GM12878 (cell line): ENCODE measurements around the gene PLEKHD1. TPM values are rescaled to one million over a fixed set of nuclear protein-coding genes. Genes with fewer than 3 reads are reported as not detected.

Experiments used
- ATAC-seq: fragments of 200-7000 bp; cut with Tn5 transposase; 3 replicates; pipeline ENCODE4 v1.9.1; 2020; ENCODE audit warnings: mild to moderate bottlenecking, moderate library complexity
- BruUV-seq: library from RNA; stranded (reverse); fragments of 400-500 nt; replicated peaks from 2 replicates; lab custom pipeline; 2021; lab: Mats Ljungman, UMichigan
- CTCF ChIA-PET: fragments of 300-600 bp; sonication (Branson Sonifier 250); formaldehyde crosslinking; extraction: SDS; loops from one replicate; lab custom pipeline; 2021; ENCODE audit warnings: inconsistent platforms; lab: Yijun Ruan, JAX
- POLR2A ChIA-PET: fragments of 350-600 bp; formaldehyde crosslinking; extraction: SDS; loops from one replicate; lab custom pipeline; 2021; ENCODE audit warnings: inconsistent platforms; lab: Charles Lee
- RAD21 ChIA-PET: fragments of 300-600 bp; sonication (Branson Sonifier 250); formaldehyde crosslinking; loops from one replicate; lab custom pipeline; 2023; ENCODE audit warnings: antibody characterized with exemption; ENCODE audit not compliant: unreplicated experiment; lab: Charles Lee
- SMC1A ChIA-PET: fragments of 300-600 bp; sonication (Branson Sonifier 250); formaldehyde crosslinking; loops from one replicate; lab custom pipeline; 2023; ENCODE audit not compliant: unreplicated experiment, uncharacterized antibody; lab: Charles Lee
- DNase-seq: peaks from one replicate; pipeline ENCODE4 v3.0.0-alpha.2; 2011; ENCODE audit warnings: low read depth, low spot score
- FAIRE-seq: peaks from 3 replicates; lab custom pipeline; 2011; peaks lifted over from hg19 to GRCh38; lab: Jason Lieb, UNC
- H2AFZ ChIP-seq: 2 replicates; pipeline ENCODE4 v1.6.0; 2011; ENCODE audit warnings: low read depth, low read length, control low read depth; ENCODE audit not compliant: control insufficient read depth
- H3K27ac ChIP-seq: 2 replicates; pipeline ENCODE4 v1.5.1; 2011; ENCODE audit warnings: control low read depth; ENCODE audit not compliant: control insufficient read depth, insufficient read depth
- H3K27me3 ChIP-seq, 2 experiments: replicated peaks in 1 of 2; 2 replicates each; pipeline versions ENCODE4 v1.6.0 to v1.6.1; 2011; ENCODE audit warnings: low read length in 1 of 2; ENCODE audit not compliant: control insufficient read depth in 2 of 2, insufficient read depth in 2 of 2
- H3K36me3 ChIP-seq, 2 experiments: 2 replicates each; pipeline ENCODE4 v1.5.1; 2011; ENCODE audit warnings: low read length in 1 of 2; ENCODE audit not compliant: control insufficient read depth in 2 of 2, insufficient read depth in 2 of 2
- H3K4me1 ChIP-seq: 2 replicates; pipeline ENCODE4 v1.6.1; 2011; ENCODE audit warnings: mild to moderate bottlenecking, low read length, moderate library complexity, mixed read lengths; ENCODE audit not compliant: control insufficient read depth, insufficient read depth
- H3K4me2 ChIP-seq: 2 replicates; pipeline ENCODE4 v1.6.0; 2011; ENCODE audit warnings: control low read depth; ENCODE audit not compliant: control insufficient read depth, insufficient read depth
- H3K4me3 ChIP-seq: fragments of 200-600 bp; sonication (generic); 2 replicates; pipeline ENCODE4 v1.5.1; 2016
- H3K79me2 ChIP-seq: 2 replicates; pipeline ENCODE4 v1.6.0; 2011; ENCODE audit warnings: low read length; ENCODE audit not compliant: control insufficient read depth, insufficient read depth
- H3K9ac ChIP-seq: 2 replicates; pipeline ENCODE4 v1.8.0; 2011; ENCODE audit warnings: low read length, control low read depth, mixed read lengths; ENCODE audit not compliant: control insufficient read depth, insufficient read depth
- H3K9me3 ChIP-seq: replicated peaks from 3 replicates; pipeline ENCODE4 v1.5.1; 2011; ENCODE audit warnings: mild to moderate bottlenecking, low read length; ENCODE audit not compliant: control insufficient read depth, insufficient read depth
- H4K20me1 ChIP-seq: 2 replicates; pipeline ENCODE4 v1.6.0; 2011; ENCODE audit not compliant: control insufficient read depth, insufficient read depth
- MLLT1 ChIP-seq: fragments of 450-650 bp; IDR thresholded peaks from 2 replicates; pipeline ENCODE4 v1.6.1; 2016; ENCODE audit warnings: mild to moderate bottlenecking
- REST ChIP-seq: IDR thresholded peaks from 2 replicates; pipeline ENCODE4 v1.6.1; 2012; ENCODE audit warnings: mild to moderate bottlenecking, low read depth, low read length
- USF2 ChIP-seq: IDR thresholded peaks from 2 replicates; pipeline ENCODE4 v1.6.1; 2011; ENCODE audit warnings: low read depth, low read length, improper control_type of control experiment, borderline replicate concordance
- WGBS: methylation state at CpG from one replicate; pipeline ENCODE4 v1.1.6; 2016; ENCODE audit warnings: low lambda C conversion rate; ENCODE audit not compliant: insufficient replicate concordance, insufficient coverage; ENCODE audit errors: missing lambda C conversion rate; 5-methylcytosine and 5-hydroxymethylcytosine counted together
- in situ Hi-C: fragments of 300-500 bp; cut with MboI; formaldehyde crosslinking; loops from 9 replicates; pipeline ENCODE4 v1.14.3; 2018; ENCODE audit warnings: mixed read lengths
- intact Hi-C: fragments of 100-400 bp; cut with micrococcal nuclease; formaldehyde crosslinking; loops from one replicate; pipeline ENCODE4 v1.14.2; 2022; ENCODE audit not compliant: unreplicated experiment
- polyA plus RNA-seq, 11 experiments: library from polyadenylated mRNA; depleted of rRNA in 4 of 11; unstranded in 6 of 11; stranded (reverse) in 5 of 11; fragments of >200 nt; fragmentation: Nextera tagmentation in 4 of 11; fragmentation: Illumina TruSeq in 1 of 11; extraction: Ambion mirVana in 4 of 11; extraction: Trizol in 1 of 11; gene quantifications; 1 replicate in 1 of 11; 2 replicates in 10 of 11; pipeline versions ENCODE4 v1.2.1 to v1.2.3, GENCODE V29; 2011 to 2016; ENCODE audit warnings: inconsistent platforms in 2 of 11, missing spikeins in 2 of 11, low read depth in 1 of 11
- total RNA-seq, 4 experiments: library from RNA; depleted of rRNA in 3 of 4; stranded (reverse); fragments of >200 nt in 3 of 4; fragmentation: Illumina TruSeq in 1 of 4; extraction: Trizol in 1 of 4; gene quantifications; 2 replicates each; pipeline versions ENCODE4 v1.2.1 to v1.2.3, GENCODE V29; 2013 to 2021

PLEKHD1 gene
- total and polyA plus RNA-seq, 10 of the 15 experiments (the other 5 are each of a cell fraction or from before 2014, with no cell fraction given) = 0.01 to 0.08 (median 0.04) TPM; not detected in 6

- POLR2A ChIA-PET = no interaction called here
- WGBS = 48% methylated on average over 5 of the region's 5 CpGs
- no peak for FAIRE-seq
- ATAC-seq = no peak
- in situ Hi-C loops = no loop called here
- no peaks in the 10 kb centered on the region for H3K36me3 ChIP-seq
- H3K9ac ChIP-seq = no peak overlapping the region
- no TSS peak for BruUV-seq
- CTCF ChIA-PET = interaction anchor here (1.1 kb wide), 1 partner anchor 106 kb away, joined by 5 read pairs; no protein-coding TSS in a partner anchor
- SMC1A ChIA-PET = interaction anchor here (0.7 to 0.8 kb wide), 2 partner anchors 127 to 237 kb away, joined by 3 read pairs; no protein-coding TSS in a partner anchor
- no peak overlapping the region for H3K4me3 ChIP-seq
- H2AFZ ChIP-seq = no peak overlapping the region
- intact Hi-C loops = loop anchor here (10.0 kb wide), 1 partner anchor 95 kb away; the partner anchor contains the start of gene CCDC177
- RAD21 ChIA-PET = no interaction called here
- H3K27ac ChIP-seq = no peak overlapping the region
- no peaks in the 10 kb centered on the region for H3K79me2 ChIP-seq
- H4K20me1 ChIP-seq = no peaks in the 10 kb centered on the region
- no peak for DNase-seq
- H3K9me3 ChIP-seq = no peaks in the 10 kb centered on the region
- peaks cover 10% of the 10 kb centered on the region for H3K4me1 ChIP-seq
- H3K4me2 ChIP-seq = no peak overlapping the region
- TF ChIP-seq USF2 = no peak
- no peak for TF ChIP-seq MLLT1
- no peak for TF ChIP-seq REST
- H3K27me3 ChIP-seq = peaks cover 5 to 7% of the 10 kb centered on the region in 2 experiments; a peak in 2 of 4 replicates
These were observed 4.8 kb upstream of the PLEKHD1 start for GRCh38 chr14:69479696-69480095.
